Measurements from ENCODE around the gene BCAM.
A peak's percentile ranks its signal among the peaks of the same experiment; 100 is the strongest.
"Not testable (repeated sequence)": the region's sequence is repeated elsewhere in the genome, so short reads cannot be mapped to it uniquely, and the experiment has no call there.

Gene BCAM, protein sequence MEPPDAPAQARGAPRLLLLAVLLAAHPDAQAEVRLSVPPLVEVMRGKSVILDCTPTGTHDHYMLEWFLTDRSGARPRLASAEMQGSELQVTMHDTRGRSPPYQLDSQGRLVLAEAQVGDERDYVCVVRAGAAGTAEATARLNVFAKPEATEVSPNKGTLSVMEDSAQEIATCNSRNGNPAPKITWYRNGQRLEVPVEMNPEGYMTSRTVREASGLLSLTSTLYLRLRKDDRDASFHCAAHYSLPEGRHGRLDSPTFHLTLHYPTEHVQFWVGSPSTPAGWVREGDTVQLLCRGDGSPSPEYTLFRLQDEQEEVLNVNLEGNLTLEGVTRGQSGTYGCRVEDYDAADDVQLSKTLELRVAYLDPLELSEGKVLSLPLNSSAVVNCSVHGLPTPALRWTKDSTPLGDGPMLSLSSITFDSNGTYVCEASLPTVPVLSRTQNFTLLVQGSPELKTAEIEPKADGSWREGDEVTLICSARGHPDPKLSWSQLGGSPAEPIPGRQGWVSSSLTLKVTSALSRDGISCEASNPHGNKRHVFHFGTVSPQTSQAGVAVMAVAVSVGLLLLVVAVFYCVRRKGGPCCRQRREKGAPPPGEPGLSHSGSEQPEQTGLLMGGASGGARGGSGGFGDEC

DNA sequence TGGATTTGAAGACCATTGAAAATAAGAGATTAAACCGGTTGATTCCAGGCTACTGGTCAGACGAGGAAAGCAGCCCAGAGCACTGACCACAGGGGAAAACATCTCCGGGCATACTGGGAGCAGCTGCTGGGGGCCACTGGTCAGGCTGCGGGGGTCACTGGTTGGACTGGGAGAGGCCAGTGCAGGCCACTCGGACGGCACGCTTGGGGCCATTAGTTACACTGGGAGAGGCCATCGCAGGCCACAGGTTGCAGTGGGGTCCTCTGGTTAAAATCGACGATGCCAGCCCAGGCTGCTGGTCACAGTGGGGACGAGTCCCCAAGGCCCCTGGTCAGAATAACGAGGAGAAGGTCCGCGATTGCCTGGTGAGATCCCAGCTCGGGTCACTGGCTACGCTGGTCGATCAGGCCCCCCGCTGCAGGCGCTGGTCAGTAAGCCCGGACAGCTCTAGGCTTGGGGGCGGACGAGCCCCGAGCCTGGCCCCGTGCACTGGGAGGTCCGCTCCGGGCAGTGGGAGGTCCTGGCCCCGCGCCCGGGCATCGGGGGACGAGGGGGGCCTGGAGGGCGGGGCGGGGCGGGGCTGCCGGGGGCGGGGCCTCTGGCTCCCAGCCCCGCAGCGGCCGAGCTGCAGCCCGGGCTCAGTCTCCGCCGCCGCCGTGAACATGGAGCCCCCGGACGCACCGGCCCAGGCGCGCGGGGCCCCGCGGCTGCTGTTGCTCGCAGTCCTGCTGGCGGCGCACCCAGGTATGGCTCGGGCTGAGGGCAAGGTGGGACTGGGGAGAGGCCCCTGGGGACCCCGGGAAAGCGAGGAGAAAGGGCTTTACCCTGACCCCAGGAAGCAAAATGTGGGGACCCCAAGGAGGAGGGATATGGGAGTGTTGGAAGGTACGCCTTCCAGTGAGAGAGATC, at the start of gene BCAM:
BCAM (plus strand) TSS at position 641 of the 909 bp plus-strand sequence; CDS start at position 663, 22 bp downstream.
- DNase-seq (ENCODE audit: low spot score), result no peak

DNA sequence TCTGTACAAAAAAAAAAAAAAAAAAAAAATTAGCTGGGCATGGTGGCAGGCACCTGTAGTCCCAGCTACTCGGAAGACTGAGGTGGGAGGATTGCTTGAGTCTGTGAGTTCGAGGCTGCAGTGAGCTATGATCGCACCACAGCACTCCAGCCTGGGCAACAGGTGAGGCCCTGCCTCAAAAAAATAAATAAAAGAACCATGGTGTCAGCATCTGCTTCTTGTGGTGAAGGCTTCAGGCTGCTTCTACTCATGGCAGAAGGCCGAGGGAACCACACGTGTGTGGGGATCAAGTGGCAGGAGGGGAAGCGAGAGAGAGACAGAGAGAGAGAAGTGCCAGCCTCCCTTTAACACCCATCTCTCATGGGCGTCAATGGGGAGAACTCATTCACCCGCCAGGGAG, 46.9 kb upstream of the BCAM start:
- DNase-seq (ENCODE audit: low spot score), result no peak

DNA sequence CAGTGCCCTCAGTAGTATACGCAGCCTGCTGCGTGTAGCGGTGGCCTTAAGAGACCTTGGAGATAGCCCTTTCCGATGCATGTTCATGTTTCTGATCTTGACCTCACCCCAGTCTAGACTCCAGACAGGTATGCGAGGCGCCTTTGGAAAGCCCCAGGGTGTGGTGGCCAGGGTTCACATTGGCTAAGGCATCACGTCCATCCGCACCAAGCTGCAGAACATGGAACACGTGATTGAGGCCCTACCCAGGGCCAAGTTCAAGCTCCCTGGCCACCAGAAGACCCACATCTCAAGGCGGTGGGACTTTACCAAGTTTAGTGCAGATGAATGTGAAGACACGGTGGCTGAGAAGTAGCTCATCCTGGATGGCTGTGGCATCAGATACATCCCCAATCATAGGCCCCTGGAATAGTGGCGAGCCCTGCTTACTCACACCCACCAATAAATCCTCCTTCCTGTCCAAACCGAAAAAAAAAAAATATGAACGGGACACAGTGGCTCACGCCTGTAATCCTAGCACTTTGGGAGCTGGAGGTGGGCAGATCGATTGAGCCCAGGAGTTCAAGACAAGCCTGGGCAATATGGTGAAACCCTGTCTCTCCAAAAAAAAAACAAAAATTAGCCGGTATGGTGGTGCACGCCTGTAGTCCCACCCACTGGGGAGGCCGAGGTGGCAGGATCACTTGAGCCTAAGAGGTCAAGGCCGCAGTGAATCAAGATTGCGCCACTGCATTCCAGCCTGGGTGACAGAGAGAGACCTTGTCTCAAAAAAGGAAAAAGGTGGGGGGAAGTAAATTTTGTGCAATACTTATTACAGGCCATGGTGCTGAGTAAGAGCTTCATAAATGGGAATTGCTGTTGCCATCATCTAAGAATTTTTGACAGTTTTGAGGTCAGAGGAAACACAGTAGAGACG, 43.6 kb upstream of the BCAM start:
- no peak for DNase-seq (ENCODE audit: low spot score)

DNA sequence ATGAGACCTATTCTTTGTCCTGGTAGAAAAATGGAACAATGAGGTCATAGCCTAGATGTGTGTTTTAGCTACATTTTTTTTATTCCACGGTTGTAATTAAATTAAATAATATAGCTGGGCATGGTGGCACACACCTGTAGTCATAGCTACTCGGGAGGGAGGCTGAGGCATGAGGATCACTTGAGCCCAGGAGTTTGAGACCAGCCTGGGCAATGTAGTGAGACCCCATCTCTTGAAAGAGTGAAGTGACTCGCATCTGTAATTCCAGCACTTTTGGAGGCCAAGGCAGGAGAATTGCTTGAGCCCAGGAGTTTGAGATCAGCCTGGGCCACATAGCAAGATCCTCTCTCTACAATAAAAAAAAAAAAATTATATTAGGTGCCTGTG, 43.0 kb upstream of the BCAM start:
- no peak for DNase-seq (ENCODE audit: low spot score)

DNA sequence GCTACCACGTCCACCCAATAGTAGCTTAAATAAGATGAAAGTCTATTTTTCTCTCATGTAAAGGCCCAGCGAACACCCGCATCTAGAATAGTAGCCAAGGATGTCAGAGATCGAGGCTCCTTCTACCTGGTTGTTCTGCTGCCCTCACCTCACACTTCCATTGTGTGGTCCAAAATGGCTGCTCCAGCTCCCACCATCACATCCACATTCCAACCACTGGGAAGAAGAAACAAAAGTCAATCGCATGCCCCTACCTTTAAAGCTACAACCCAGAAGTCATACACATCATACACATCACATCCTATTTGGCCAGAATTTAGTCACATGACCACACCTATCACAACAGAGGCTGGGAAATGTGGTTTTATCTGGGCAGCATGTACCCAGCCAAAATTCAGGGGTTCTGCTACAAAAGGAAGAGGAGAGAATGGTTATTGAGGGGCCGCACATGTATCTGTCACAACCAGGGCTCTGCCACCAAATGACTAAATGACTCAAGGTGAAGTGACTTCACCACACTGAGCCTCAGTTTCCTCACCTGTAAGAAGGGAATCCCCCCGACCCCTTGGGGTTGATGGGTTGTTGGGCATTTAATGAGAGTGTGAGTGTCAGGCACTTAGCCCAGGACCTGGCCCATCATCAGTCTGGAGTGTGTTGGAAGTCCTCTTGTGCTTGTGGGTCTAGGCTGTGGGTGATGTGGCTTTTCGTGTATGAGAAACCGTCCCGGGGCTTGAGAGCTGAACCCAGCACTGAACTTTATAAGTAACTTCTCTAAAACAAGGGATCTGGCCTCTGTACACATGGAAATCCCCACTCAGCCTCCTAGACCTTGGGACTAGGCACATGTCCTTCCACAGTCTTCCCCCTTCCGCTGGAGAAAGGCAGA, 41.4 kb upstream of the BCAM start:
- no peak for DNase-seq (ENCODE audit: low spot score)

DNA sequence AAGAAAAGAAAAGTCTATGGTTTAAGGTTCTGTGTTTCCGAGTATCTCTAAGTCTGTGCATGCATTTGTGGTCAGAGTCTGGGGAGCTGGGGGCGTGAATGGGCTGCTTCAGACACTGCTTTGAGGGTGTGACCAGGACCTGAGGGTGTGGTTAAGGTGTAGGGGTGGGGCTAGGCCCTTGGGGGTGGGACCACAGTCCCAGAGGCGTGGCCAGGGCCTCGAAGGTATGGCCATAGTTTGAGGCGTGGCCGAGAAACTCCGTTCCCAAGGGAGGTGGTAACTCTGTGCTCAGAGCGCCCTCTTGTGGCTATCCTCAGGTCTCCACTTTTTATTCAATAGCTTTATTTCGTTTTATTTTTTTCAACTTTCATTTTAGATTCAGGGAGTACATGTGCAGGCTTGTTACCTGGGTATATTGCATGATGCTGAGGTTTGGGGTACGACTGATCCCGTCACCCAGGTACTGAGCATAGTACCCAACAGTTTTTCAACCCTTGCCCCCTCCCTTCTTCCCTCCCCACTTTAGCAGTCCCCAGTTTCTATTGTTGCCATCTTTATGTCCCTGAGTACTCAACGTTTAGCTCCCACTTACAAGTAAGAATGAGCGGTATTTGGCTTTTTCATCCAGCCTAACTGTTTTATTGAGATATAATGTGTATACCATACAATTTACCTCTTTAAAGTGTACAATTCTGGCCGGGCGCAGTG, 38.2 kb upstream of the BCAM start:
- DNase-seq (ENCODE audit: low spot score), result peak; percentile 100

DNA sequence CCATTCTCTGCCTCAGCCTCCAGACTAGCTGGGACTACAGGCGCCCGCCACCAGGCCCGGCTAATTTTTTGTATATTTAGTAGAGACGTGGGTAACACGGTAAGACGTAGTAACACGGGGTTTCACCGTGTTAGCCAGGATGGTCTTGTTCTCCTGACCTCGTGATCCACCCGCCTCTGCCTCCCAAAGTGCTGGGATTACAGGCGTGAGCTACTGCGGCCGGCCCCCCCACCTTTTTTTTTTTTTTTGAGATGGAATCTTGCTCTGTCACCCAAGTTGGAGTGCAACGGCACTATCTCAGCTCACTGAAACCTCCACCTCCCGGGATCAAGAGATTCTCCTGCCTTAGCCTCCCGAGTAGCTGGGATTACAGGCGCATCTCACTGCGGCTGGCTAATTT, 36.8 kb upstream of the BCAM start:
- not testable (repeated sequence) for DNase-seq (ENCODE audit: low spot score)

DNA sequence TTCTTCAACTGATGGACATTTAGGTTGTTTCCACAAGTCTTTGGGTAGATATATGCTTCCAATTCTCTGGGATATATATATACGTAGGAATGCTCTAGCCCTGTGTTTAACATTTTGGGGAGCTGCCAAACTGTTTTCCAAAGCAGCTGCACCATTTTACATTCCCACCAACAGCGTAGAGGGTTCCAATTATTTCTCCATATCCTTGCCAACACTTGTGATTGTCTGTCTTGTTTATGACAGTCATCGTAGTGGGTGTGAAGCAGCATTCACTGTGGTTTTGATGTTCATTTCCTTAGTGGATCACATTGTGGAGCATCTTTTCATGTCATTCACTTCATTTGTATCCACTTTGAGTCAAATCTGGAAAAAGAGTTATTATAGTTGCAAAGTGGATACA, 35.9 kb upstream of the BCAM start:
- DNase-seq (ENCODE audit: low spot score), result no peak

DNA sequence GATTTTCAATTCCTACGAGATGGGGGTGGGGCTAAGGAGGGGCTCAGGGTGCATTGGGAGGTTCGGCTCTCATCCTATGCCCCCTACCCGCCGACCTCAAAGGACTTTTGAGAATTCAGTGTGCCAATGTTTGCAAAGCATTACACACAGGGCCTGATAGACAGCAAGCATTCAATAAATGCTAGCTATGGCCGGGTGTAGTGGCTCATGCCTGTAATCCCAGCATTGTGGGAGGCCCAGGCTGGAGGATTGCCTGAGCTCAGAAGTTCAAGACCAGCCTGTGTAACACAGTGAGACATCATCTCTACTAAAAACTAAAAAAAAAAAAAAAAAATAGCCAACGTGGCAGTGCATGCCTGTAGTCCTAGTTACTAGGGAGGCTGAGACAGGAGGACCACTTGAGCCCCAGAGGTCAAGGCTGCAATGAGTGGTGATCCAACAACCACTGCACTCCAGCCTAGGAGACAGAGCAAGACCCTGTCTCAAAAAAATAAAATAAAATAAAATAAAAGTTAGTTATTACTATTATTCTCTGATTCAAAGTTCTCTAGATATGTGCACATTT, 33.1 kb upstream of the BCAM start:
- DNase-seq (ENCODE audit: low spot score), result no peak

DNA sequence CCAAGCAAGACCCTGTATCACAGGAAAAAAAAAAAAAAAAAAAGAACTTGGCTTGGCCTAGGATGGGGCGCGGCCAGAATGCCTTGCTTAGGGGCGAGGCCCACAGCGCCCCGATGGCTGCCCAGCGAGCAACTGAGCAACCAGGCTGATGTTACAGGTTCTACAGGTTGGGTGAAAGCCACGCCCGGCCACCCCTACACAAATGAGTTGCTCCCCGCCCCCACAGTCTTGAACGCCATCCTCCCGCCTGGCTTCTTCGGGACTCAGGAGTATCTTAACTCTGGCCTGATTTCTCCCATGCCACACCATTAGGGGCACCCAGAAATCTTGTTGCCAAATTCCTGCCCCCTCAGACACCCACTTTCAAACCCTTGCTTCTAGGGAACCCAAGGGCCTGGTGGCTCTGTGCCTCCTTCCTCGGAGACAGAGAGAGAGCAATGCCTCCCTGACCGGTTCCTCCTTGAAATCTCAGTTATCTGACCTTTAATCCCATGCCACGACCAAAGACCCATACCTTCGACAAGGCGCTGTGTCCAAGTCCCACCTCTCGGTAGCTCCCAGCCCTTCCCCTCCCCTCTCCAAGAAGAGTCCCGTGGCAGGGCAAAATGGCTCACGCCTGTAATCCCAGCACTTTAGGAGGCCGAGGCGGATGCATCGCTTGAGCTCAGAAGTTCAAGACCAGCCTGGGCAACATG, 32.4 kb upstream of the BCAM start:
- DNase-seq (ENCODE audit: low spot score), result no peak

DNA sequence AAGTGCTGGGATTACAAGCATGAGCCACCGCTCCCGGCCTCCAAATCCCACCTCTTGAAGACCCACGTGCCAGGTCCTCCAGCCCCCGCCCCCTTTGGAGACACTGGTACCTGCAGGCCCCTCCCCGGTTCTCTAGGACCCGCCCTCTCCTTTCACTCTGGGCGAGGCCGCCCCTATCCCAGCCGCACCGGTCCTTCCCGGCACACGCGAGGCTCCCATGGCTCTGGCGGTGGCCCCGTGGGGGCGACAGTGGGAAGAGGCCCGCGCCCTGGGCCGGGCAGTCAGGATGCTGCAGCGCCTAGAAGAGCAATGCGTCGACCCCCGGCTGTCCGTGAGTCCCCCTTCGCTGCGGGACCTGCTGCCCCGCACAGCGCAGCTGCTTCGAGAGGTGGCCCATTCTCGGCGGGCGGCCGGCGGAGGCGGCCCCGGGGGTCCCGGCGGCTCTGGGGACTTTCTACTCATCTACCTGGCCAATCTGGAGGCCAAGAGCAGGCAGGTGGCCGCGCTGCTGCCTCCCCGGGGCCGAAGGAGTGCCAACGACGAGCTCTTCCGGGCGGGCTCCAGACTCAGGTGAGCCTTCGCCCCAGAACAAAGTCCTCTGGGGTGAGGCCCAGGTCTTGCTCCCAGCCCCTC, 31.1 kb upstream of the BCAM start, which contains the start of gene CBLC:
CBLC (plus strand) TSS at position 176 of the 633 bp plus-strand sequence; CDS start at position 218, 42 bp downstream.
- DNase-seq (ENCODE audit: low spot score), result no peak

DNA sequence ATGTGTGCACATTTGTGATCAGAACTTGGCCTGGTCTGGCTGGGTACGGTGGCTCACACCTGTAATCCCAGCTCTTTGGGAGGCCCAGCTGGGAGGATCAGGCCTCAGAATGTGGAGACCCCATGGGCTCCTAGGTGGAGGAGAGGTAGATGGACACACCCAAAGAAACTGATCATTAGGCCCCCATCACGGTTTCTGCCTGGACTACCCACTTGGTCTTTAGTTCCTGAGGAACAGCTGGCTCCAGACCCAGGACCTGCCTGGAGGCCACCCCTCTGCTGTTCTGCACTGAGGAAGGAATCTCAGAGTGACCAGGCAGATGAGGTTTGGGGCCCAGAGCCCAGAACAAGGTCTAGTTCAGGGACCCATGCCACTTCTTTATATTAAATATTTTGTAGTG, 29.8 kb upstream of the BCAM start:
- no peak for DNase-seq (ENCODE audit: low spot score)

DNA sequence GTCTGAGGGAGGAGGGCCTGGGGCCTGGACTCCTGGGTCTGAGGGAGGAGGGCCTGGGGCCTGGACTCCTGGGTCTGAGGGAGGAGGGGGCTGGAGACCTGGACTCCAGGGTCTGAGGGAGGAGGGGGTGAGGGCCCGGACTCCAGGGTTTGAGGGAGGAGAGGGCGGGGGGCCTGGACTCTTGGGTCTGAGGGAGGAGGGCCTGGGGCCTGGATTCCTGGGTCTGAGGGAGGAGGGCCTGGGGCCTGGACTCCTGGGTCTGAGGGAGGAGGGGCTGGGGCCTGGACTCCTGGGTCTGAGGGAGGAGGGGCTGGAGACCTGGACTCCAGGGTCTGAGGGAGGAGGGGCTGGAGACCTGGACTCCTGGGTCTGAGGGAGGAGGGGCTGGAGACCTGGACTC, 27.2 kb upstream of the BCAM start:
- not testable (repeated sequence) for DNase-seq (ENCODE audit: low spot score)

DNA sequence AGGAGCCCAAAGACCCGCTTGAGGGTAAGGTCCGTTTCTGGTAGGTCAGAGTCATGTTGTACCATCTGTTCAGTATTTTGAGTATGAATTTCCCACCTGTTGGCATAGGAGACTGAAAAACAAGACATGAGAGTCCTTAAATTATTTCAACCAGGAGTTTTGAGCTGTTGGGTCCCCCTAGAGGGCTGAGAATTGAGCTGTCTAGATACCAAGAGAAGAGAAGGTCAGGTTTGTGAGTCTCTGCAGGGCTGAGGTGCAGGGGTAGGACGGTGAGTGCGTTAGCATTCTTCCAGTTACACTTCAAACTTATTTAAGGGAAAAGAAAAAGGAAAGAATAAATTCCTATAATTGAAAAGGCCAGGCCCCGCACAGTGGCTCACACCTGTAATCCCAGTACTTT, 26.2 kb upstream of the BCAM start:
- no peak for DNase-seq (ENCODE audit: low spot score)

DNA sequence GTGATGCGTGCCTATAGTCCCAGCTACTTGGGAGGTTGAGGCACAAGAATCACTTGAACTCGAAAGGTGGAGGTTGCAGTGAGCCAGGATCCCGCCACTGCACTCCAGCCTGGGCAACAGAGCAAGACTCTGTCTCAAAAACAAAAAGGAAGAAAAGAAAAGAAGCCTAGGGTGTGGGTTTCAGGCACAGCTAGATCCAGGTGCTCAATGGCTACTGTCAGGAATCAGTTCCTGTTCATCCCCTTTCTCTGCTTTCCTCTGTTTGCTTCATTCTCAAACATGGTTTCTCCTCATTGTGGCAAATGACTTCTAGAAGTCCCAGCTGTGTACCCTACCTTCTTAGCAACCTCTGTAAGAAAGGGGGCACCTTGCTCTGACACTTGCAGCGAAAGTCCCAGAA, 25.4 kb upstream of the BCAM start:
- DNase-seq (ENCODE audit: low spot score), result no peak

DNA sequence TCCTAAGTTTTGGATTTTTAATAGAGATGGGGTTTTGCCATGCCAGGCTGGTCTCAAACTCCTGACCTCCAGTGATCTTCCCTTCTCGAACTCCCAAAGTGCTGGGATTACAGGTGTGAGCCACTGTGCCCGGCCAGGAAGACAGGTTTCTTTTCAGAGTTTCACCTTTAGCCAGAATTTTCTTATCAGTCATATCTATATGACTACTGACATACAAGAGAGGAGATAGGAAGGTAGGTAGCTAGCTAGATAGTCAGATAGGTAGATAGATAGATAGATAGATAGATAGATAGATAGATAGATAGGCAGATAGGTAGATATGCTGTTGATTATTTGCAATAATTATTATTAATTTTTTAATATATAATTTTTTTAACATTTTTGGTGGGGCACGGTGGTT, 23.6 kb upstream of the BCAM start:
- DNase-seq (ENCODE audit: low spot score), result no peak

DNA sequence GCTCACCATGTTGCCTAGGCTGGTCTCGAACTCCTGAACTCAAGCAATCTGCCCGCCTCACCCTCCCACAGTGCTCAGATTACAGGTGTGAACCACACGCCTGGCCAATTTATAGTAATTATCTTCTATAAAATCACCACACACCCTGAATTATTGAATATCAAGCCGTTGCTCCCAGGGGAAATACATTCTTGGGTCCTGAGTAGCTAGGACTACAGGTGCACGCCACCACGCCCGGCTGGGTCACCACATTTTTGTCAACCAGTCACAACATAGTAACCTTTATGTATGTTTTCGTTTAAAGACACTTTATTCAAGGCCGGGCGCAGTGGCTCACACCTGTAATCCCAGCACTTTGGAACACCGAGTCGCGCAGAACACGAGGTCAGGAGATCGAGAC, 22.9 kb upstream of the BCAM start:
- DNase-seq (ENCODE audit: low spot score), result no peak

DNA sequence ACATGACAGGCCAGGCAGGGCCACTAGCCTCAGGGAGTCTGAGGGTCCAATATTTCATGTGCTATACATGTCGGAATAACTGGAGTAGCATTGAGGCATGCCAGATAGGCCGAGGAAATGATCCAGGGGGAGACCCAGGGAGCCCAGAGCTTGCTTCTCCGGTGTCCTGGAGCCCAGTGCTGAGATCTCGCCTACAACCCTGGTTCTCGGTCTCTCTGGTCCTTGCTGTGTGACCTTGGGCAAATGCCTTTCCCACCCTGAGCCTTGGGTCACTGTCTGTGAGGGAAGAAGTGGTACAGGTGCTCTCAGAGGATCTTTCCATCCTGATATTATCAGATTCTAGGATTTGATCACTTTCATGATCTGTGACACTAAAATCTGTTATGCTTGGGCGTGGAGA, 19.9 kb upstream of the BCAM start:
- DNase-seq (ENCODE audit: low spot score), result no peak

All from CD4-positive, alpha-beta T cell treated with Interleukin-15 for 4 hours (primary cell).